CMK (cell line): Measurements from ENCODE around the gene STK10.
A peak's percentile ranks its signal among the peaks of the same experiment; 100 is the strongest.

Source experiments
- DNase-seq: peaks from one replicate; pipeline ENCODE4 v3.0.0-alpha.2; 2010; ENCODE audit warnings: low read depth

Gene STK10

DNA sequence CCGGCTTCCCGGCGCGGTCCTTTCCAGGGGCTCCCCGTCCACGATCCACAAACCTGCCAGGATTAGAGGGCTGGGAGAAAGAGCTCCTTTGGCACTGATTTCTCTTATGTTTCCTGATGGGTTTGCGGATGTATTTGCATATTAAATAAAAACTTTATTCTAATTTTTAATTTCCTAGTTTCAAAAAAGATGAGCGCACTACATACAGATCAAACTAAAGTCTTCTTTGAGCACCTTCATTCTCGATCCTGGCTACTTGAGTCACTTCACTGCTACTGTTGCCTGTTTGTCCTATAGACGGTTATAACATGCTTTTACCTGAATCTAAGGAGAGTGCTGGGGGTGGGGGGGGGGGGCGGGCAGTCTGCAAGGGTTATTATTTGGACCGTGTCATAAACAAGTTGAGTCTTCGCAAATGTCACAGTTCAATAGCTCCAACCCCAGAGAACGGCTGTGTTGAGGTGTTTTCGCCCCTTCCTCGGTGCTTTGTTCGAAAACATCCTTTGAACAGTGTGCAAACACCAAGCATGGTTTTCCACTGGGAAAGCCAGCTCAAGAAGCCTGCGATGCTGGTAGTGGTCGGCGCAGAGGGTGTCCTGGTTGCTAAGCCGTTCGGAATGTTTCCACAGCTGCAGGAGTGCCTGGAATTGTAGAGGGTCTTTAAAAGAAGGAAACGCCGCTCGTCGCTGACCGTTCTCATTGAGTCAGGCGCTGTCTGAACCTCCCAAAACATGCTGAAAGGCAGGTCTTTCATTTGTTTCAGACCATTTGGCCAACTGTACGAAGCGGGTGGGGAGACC lies 1.1 kb upstream of the STK10 start:
- DNase-seq, result no peak

DNA sequence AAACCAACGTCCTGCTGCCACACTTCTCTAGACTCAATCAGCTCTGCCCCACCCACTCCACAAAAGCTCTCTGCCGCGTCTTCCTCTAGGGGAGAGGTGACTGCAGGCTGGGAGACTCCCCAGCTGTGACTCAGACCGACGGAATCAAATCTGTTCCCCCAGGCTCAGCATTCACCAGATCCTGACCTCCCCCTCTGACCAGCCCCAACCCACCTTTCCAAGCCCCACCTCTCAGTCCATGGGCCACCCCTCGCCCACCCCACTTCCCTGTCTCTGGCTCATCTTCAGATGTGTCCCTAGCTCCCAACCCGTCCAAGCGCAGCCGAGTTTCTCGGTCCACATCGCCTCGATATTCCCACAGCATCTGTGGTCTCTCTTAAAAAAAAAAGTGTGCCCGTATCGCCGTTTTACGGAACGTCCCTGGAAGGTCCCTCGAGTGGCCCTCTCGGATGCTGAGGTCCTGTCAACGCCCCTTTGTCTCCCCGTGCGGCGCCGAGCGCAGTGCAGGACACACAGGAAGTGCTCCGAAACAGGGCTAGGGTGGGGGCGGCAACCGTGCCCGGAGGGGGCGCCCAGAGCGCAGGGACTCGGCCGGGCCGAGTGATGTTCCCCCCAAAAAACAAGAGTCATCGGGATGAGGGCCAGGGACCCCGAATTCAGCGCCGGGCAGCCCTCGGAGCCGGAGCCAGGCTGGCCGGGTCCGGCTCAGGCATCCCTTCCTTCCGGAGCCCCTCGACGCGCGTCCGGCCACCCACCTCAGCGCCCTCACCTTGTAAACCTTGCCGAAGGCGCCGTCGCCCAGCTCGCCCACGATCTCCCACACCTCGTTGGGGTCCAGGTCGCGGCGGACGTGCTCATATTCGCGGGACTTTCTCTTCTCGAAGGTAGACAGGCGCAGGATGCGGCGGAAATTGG lies 649 bp downstream of the STK10 start:
- no peak for DNase-seq

DNA sequence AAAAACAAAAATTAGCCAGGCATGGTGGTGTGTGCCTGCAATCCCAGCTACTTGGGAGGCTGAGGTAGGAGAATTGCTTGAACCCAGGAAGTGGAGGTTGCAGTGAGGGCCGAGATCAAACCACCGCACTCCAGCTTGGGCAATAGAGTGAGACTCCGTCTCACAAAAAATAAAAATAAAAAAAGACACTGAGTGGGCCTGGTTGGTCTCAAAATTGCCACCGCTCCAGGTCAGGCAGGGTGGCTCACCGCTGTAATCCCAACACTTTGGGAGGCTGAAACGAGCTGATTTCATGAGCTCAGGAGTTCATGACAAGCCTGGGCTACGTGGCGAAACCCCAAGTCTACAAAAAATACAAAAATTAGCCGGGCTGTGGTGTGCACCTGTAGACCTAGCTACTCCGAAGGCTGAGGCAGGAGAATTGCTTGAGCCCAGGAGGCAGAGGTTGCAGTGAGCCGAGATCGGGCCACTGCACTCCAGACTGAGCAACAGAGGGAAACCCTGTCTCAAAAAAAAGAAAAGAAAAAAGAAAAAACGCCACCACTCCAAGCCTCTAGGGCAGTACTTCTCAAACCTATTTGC lies 1.8 kb downstream of the STK10 start:
- DNase-seq, result no peak

DNA sequence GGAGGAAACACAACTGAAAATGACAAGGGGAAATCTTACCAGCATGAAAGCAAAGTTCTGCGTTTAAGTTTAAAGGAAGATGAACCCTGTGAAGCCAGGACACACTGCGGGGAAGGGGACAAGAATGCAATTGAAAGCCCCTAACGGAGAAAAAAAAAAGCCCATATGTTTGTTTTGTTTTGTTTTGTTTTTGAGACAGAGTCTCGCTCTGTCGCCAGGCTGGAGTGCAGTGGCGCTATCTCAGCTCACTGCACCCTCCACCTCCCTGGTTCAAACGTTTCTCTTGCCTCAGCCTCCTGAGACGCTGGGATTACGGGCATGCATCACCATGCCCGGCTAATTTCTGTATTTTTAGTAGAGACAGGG lies 2.9 kb downstream of the STK10 start:
- DNase-seq, result no peak

DNA sequence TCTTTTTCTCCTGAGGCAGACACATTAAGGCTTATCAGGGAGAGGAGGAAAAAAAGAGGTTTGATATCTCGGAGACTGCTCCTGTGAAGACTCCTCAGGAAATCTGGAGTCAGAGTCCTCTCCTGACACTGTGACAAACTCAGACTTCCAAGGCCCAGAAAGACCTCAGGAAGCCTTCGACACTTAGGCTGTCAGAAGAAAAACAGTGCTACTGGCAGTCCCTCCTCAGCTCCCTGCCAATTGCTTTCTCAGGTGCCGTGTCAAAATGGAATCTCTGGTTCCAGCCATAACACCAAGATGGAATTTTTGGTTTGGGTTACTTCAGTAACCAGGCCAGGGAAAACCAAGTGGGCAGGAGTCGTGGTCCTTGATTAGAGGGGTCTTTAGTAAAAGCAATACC lies 4.1 kb downstream of the STK10 start:
- no peak for DNase-seq

DNA sequence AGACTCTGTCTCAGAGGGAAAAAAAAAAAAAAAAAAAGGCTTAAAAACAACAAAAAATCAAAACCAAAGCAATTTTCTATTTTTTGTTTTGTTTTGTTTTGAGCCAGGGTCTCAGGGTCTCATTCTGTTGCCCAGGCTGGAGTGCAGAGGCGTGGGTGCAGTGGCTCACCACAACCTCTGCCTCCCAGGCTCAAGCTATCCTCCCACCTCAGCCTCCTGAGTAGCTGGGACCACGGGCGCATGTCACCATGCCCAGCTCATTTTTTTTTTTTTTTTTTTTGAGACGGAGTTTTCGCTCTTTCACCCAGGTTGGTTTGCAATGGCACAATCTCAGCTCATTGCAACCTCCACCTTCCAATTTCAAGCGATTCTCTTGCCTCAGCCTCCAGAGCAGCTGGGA lies 5.7 kb downstream of the STK10 start:
- no peak for DNase-seq

DNA sequence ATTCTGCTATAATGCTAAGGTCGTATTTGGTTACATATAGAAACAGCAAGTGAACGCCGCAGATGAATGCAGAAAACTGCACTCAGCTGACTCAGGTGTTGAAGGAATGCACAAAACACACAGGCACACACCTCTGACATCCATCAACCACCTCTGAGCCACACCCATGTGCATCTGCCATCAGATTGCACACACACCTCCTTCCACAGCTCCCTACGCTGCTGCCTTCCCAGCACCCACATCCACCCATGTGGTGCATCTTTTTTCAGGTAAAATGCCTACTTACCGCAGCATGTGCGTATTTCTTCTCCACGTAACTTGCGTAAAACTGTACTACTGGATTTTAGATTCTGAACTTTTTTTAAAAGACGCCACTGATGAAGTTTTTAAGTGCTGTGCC lies 7.1 kb downstream of the STK10 start:
- DNase-seq, result no peak

DNA sequence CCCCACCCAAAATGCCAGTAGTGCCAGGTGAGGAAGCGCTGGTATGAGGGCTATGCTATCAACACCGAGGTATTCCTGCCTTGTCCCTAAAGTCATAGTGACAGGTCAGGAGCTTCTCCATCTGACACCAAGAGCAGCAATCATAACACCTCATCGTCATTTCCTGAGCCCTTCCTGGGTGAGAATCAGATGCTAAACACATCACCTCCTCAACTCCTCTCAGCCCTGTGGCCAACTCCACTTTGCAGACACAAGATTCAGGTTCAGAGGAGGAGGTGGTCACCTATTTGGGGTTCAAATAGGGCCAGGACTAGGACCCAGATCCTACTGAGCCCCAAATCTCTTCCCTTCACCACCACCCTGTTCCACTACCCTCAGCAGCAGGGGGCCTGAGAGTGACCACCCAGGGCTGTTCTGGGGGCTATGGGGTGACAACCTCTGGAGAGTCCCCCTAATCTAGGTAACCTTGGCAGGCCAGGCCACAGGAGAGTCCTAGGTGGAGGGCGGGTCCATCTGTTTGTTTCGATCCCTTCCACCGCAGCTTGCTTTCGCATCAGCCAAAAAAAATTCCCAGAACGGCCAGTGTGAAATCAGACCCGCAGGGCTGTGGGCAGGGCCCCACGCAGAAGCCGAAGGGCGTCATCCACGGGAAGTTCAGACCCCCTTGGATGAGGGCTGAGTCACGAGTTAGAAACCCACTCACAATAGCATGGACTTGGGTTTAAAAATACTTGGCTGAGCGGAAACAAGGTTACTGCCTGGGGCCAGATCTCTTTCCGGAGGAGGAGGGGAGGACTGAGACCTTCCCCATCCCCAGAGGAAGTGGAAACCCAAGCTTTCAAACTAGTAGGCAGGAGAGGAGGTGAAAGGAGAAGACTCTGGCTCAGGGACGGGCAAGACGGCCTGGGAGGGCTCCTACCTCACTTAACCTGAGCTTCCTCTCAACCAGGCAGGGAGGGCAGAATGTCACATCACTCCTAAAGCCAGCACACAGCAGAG lies 8.7 kb downstream of the STK10 start:
- no peak for DNase-seq

DNA sequence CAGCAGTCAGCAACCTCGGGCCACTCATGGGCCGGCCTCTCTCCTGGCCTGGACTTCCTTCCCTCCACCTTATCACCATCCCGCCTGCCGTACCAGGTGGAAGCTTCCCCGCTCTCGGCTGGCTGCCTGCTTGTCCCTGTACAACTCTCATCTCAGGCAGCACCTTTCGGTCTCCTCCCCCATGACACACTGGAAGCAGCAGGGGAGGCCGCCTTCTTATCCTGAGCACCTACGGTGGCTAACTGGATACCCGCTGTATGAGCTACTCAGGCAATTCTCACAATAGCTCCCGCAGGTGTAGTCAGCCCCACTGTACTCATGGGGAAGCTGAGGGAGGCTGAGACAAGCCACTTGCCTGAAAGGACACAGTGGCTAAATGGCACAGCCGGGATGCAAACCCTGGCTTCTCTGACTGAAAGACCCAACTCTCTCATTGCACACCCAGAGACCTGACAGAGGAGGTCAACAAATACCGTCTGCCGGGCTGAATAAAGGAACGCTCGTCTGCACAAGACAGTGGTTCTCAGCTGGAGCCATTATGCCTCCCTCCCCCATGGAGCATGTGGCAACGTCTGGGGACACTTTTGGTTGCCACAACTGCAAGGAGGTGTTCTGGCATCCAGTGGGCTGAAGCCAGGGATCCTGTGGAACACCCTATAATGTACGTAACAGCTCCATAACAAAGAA lies 9.6 kb downstream of the STK10 start:
- DNase-seq, result peak; percentile 49

DNA sequence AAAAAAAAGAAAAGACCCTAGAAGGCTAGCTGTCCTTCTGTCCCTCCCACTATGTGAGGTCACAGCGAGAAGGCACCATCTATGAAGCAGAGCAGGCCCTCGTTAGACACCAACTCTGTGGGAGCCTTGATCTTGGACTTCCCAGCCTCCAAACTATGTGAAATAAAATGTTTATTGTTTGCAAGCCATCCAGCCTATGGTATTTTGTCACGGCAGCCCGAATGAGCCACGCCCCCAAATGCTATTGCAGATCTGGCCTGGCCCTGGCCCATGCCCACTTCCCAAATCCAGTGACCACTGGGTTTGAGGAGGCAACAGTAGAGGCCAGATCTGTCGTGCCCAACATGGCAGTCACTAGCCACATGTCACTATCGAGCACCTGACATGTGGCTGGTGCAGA lies 10.8 kb downstream of the STK10 start:
- DNase-seq, result no peak

DNA sequence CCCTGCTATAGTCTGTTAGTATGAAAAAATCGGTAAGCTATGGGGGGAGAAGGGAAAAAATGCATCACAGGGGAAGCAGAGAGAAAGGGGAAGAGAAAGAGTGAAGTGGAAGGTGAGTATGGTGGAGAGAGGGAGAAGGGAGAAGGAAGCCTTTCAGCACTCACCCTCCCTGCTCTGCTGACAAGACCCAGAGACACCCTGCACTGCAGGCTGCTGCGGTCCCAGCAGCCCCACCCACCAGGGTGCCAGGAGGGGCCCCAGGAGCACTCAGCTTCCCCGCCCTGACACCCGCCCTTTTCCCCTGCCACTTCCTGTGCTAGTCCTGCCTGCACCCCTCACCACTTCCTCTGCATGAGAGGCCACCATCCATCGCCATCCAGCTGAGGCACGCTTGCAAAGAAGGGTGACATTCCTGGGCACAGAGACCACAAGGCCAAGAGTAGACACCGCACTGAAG lies 12.7 kb downstream of the STK10 start:
- DNase-seq, result peak; percentile 82

DNA sequence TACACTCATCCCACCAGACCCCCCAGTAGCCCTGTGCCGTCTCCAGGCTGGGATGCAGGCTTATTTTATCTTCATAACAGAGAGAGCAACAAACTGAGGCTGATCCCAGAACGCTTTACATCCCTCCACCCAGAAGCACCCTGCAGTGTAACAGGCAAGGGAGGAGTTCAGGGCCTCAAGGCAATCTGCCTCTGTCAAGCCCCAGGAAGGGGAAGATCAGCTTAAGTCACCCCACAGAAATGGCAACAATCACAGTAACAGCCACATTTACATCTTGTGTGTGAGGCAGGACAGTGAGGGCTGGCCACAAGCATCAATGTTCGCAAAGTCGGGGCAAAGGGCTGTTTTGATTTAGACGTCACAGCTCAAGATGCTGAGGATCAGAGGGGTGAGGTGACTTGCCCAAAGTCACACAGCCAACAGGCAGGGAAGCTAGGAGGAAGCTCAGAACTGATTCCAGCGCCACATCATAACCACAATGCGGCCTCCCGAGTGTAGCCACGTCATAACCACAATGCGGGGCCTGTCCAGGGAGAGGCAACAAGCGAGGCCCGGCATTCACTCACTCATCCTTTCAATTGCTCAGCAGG lies 14.4 kb downstream of the STK10 start:
- DNase-seq, result no peak

DNA sequence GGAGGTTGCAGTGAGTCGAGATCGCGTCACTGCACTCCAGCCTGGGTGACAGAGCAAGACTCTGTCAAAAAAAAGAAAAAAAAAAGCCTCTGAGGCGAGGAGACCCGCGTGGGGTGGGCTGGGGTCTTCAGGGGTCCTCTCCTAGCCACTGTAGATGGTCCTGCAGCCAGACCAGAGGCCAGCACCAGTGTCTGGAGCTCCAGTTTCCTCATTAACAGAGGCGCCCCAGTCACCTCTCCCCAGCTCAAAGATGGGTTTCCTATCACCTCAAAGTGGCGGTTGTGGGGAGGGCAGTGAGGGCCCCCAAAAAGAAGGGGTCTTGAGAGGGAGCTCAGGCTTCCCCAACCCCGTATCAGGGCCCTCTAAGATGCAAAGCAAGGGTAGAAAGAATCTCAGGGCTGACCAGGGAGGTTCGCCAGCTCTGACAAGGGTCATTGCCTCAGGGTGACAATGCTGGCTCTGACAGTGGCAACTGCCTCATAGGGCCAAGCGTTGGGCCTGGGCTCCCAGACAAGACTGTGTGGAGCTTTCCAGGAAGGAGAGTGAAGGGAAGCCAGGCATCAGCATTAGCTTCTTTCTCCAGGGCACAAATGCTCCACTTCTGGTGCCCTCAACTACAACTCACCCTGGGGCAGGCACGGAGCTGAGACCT lies 15.0 kb downstream of the STK10 start:
- DNase-seq, result no peak

DNA sequence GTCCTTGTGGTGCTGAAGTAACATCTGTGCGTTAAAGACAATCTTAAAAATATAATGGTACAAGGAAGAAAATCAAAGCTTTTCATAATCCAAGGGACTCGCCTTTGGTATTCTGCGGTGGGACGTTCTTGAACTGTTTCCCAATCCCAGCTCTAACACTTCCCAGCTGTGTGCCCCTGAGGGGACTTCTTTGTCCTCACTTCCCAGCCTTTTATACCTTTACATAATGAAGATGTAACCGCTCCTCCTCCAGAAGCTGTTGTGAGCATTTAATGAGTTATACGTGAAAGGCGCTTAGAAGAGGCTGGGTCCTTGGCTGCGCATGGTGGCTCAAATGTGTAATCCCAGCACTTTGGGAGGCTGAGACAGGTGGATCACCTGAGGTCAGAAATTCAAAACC lies 16.9 kb downstream of the STK10 start:
- no peak for DNase-seq

DNA sequence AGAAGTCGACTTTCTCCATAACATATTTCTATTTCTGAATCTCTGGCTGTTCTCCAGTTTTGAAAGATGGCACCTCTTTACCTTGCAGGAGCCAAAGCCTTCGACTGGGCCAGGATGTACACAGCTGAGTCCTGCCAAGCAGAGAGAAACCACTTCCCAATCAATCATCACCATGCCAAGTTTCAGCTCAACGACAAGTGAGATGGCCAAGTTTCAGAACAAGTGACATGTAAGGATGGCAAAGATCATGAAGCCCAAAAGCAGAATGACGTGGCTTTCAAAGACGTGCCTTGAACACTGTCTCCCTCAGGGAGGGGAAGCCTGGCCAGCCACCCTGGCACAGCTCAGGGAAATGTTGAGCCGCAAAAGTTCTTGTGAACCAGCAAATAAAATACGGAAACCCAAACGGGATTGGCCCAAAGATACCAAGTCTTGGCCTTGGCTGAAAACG lies 17.7 kb downstream of the STK10 start:
- no peak for DNase-seq

DNA sequence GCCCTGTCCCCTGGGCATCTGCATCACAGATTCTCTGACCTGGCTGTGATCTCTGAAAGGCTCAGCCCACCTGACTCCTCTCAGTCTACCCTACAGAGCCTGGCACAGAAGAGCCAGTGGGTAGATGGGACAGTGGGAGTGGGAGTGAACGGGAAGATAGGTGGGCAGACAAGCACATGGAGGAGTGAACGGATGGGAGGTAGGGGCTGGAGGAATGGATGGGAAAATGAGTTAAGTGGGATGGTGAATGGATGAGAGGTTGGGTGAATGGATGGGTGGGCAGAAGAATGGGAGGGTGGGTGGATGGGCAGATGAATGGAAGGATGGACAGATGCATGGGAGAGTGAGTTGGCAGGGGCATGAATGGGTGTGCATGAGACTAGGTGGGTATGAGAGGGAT lies 18.8 kb downstream of the STK10 start:
- DNase-seq, result no peak

DNA sequence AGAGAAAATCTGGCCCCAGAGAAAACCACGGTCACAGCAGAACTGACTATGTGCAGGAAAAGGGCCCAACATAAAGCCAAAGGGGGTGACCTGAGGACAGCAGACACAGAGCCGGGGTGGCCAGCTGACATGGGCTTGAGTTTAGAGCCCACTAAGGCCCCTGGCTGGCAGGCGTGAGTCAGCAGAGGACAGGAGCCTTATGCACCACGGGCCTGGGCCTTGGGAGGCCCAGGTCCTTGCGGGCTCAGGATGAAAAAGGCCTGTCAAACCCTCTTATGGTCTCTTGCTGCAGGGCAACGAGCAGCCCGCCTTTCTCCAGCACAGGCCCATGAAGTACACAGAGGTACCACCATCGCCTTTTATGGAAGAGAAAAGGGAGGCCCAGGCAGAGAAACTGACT lies 19.7 kb downstream of the STK10 start:
- DNase-seq, result no peak

DNA sequence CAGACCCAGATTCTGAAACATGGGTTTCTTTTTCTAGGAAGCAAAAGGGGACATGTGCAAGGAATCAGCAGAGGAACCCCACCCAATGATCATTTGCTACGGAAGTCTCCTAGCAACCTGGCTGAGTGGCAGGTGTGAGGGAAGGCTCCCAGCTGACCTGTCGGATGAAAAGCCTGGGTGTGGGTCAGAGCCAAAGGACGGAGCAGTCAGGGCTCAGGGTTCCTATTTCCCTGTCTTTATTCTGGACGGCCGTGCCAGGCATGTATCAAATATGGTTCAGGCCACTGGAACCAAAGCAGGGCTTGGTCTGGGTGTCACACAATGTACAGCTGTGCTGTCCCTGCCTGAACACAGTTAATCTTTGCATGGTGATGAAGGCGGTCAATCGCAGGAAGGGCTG lies 20.1 kb downstream of the STK10 start:
- DNase-seq, result no peak

DNA sequence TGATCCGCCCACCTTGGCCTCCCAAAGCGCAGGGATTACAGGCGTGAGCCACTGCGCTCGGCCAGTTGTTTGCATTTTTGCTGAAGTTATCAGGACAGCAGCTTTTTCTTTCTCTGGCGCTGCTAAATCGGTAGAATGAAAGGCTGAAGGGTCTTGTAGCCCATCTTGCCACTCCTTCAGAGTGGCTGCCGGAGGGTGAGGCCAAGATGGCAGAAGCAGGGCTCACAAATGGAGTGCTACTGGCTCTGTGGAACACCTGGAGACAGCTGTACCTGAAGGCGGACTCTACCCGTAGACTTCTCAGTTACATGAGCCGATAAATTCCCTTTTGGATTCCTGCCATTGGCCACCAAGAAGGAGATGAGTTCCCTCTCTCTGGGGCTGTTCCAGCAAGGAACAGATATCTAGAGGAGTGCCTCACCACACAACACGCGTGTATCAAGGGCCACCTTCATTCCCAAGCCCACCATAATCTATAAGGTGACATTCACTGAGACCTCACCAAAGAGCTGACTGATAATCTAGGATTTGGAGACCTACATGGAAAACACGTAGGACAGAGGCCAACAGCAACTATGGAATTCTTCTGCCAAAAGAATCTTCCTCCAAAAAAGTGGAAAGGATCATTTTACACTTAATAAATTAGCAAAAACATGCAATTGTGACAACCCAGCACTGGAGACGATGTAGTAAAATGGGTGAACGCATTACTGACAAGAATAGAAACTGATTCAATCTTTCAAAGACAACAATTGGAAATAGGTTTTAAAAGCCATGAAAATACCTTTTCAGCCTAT lies 21.8 kb downstream of the STK10 start:
- no peak for DNase-seq
